Retinal pigment epithelial cell (primary cell): ENCODE results near the gene COX10.

Experiments used
- DNase-seq: peaks from one replicate; pipeline ENCODE4 v3.0.0-alpha.2; 2010; ENCODE audit warnings: low read depth
- H3K4me3 ChIP-seq: 2 replicates; pipeline ENCODE4 v1.5.1; 2011; ENCODE audit warnings: mild to moderate bottlenecking, low read length, control low read depth, moderate library complexity
- TF ChIP-seq, protein P1 (sequence below): conservative IDR thresholded peaks from 2 replicates; pipeline ENCODE4 v1.5.1; 2011; ENCODE audit warnings: low read depth, low read length, control low read depth, inconsistent platforms

COX10 gene

DNA sequence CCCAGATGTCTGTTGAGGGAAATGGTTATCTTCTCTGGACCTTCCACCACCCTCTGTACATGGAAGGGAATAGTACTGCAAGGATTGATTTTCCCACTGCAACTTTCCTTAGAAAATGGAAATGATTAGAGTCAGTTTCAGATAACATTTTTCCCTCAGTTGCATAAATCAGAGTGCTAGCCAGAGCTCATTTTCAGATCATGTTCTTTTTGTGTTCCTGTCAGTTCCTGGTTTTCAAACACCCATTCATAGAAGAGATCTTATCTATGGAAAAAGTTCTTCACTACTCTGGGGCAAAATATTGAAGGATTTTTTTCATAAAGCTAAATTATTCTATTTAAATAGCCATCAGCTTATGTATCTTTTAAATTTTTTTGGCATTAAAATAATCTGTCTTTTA is 11.7 kb upstream of the COX10 start:
- H3K4me3 ChIP-seq: no peak overlapping the region
- TF ChIP-seq, protein P1, sequence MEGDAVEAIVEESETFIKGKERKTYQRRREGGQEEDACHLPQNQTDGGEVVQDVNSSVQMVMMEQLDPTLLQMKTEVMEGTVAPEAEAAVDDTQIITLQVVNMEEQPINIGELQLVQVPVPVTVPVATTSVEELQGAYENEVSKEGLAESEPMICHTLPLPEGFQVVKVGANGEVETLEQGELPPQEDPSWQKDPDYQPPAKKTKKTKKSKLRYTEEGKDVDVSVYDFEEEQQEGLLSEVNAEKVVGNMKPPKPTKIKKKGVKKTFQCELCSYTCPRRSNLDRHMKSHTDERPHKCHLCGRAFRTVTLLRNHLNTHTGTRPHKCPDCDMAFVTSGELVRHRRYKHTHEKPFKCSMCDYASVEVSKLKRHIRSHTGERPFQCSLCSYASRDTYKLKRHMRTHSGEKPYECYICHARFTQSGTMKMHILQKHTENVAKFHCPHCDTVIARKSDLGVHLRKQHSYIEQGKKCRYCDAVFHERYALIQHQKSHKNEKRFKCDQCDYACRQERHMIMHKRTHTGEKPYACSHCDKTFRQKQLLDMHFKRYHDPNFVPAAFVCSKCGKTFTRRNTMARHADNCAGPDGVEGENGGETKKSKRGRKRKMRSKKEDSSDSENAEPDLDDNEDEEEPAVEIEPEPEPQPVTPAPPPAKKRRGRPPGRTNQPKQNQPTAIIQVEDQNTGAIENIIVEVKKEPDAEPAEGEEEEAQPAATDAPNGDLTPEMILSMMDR: no peak
- DNase-seq: no peak

GRCh38 chr17:14058051-14058450 is 11.3 kb upstream of the COX10 start:
- DNase-seq: no peak
- TF ChIP-seq, protein P1: no peak
- H3K4me3 ChIP-seq: no peak overlapping the region

GRCh38 chr17:14060706-14061105 is 8.6 kb upstream of the COX10 start:
- TF ChIP-seq, protein P1: no peak
- H3K4me3 ChIP-seq: no peak overlapping the region
- no peak for DNase-seq

GRCh38 chr17:14061666-14062560 is 7.4 kb upstream of the COX10 start:
- TF ChIP-seq, protein P1: no peak
- H3K4me3 ChIP-seq: no peak overlapping the region
- peak; percentile 64 for DNase-seq

- no peak overlapping the region for H3K4me3 ChIP-seq
- DNase-seq: no peak
- TF ChIP-seq, protein P1: no peak
Observed at GRCh38 chr17:14067347-14067746, 2.0 kb upstream of the COX10 start.

GRCh38 chr17:14068542-14069250 is 608 bp upstream of the COX10 start:
- H3K4me3 ChIP-seq: peak overlapping the region; percentile 95
- TF ChIP-seq, protein P1: no peak
- DNase-seq: no peak
